NCI-H1436 treated with DMSO at 0.1 percent for 48 hours (cell line): ENCODE results near the gene MINDY2.

Experiments
- DNase-seq: peaks from one replicate; lab custom pipeline; 2025; lab: John Stamatoyannopoulos, UW

Gene MINDY2, protein sequence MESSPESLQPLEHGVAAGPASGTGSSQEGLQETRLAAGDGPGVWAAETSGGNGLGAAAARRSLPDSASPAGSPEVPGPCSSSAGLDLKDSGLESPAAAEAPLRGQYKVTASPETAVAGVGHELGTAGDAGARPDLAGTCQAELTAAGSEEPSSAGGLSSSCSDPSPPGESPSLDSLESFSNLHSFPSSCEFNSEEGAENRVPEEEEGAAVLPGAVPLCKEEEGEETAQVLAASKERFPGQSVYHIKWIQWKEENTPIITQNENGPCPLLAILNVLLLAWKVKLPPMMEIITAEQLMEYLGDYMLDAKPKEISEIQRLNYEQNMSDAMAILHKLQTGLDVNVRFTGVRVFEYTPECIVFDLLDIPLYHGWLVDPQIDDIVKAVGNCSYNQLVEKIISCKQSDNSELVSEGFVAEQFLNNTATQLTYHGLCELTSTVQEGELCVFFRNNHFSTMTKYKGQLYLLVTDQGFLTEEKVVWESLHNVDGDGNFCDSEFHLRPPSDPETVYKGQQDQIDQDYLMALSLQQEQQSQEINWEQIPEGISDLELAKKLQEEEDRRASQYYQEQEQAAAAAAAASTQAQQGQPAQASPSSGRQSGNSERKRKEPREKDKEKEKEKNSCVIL

GRCh38 chr15:58770857-58771620 is at the start of gene MINDY2:
Gene MINDY2, plus strand, starts transcription at chr15:58771302. Its CDS starts 94 bp downstream, at chr15:58771396.
- peak; percentile 91 for DNase-seq

DNA sequence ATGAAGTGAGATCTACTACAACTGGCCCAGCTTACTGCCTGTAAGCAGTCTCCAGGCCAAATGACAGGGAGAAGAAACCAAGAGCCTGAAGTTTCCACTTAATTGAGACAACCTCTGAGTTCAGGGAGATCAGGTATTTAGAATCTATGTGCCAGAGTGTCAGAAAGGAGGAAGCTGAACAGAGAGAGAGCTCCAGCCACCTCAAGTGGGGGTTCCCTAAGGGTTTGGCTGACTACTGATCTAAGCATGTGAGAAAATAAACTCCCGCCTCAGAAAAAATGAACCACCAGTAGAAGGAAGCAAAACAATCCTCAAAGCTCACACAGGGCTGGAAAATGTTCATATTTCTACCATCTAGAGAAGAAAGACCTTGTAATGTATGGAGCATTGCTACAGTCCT is 46.6 kb upstream of the MINDY2 start:
- DNase-seq = peak; percentile 32

DNA sequence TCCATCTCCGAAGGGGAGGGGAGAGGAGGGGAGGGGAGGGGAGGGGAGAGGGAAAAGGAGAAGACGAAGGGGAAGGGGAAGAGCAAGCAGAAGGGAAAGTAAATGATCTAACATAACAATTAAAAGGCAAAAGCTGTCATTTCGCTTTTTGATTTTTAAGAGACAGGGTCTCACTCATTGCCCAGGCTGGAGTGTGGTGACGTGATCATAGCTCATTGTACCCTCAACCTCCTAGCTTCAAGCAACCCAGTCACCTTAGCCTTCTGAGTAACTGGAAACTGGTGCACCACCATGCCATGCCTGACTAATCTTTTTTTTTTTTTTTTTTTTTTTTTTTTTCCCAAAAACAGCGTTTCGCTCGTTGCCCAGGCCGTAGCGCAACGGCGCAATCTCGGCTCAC is 44.2 kb upstream of the MINDY2 start:
- no peak for DNase-seq

DNA sequence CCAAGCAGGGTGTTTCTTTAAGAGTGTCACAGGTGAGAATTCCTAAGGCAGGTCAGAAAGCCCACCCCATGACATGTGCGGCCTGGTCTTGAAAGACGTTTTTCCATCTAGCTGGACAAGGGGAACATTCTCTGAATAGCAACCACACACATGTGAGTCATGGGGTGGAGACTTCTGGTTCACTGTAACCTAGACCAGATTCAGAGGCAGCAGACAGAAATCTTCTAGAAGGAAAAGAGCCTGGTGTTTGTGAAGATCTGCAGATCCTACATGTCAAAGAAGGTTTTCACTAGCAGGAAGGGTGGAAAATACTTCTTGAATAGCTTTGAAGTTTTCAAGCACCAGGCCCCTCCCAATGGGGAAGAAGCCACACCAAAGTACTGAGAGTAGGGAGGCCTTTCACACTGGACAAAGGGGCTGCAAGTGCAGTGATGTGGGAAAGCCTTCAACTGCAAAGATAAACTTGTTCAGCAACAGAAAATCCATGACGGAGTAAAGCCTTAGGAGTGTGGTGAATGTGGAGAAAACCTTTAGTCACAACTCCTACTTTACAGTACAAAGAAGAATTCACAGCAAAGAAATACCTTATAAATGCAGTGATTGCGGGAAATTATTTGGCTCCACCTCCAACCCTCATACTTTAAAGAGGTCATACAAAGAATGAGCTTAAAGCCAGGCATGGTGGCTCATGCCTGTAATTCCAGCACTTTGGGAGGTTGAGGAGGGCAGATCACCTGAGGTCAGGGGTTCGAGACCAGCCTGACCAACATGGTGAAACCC is 39.2 kb upstream of the MINDY2 start:
- no peak for DNase-seq

GRCh38 chr15:58732625-58733363 is 38.3 kb upstream of the MINDY2 start:
- DNase-seq = no peak

GRCh38 chr15:58734859-58735258 is 36.2 kb upstream of the MINDY2 start:
- no peak for DNase-seq

DNA sequence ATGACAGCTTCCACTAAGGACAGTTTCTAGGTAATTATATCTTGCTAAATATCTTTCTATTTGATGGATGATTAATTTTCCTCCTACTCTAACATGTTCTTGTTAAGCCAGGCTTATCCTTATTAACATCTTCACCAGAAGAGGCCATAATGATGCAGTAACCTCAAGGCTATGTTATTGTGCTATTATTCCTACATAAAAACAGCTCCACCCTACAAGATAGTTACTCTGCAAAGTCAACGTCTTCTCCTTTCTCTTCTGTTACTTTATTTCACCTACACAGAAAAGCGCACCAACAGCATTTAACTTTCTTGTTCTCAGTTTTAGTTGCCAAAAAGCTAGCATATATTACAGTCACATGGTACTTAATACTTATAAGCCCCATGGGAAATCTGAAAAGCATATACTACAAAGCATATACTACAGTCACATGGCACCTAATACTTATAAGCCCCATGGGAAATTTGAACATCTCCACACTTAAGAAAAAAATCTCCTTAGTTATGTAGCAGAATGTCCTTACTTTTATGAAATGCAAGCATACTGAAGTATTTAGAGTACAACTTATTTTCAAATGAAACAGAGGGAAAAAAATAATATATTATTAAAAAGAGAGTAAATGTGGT is 35.0 kb upstream of the MINDY2 start:
- no peak for DNase-seq

- no peak for DNase-seq
Observed at GRCh38 chr15:58737298-58737697, 33.8 kb upstream of the MINDY2 start.

DNA sequence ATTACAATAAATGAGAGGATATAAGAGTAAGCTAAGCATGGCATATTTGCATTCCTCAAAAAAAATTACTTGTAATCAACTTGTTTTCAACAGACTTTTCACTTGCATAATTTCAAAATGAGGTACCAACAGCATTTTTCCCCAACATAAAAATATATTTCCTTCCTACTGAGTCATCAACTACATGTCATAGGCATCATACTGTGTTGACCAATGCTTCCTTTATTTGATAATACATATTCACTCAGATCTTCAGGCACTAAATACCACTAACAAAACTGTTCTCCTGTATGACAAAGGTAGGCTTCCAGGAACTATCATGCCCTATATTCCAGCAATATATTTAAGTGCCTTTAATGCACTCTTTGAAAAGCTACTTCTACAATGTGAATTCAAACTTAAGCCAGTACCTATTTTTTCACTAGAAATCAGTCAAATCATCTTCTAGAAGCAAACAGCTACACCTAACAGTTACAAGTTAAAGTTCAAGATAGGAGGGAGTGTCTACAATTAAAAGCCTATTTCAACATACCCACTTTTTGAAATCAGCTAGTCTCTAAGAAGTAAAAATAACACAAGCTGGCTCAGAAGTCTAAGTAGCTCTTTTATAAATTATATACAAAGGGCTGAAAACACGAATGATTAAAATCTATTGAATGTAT is 32.9 kb upstream of the MINDY2 start:
- no peak for DNase-seq

GRCh38 chr15:58740436-58740835 is 30.7 kb upstream of the MINDY2 start:
- no peak for DNase-seq

GRCh38 chr15:58741032-58741431 is 30.1 kb upstream of the MINDY2 start:
- DNase-seq = no peak

- DNase-seq = no peak
Observed at GRCh38 chr15:58742022-58742813, 28.9 kb upstream of the MINDY2 start.

GRCh38 chr15:58742819-58743502 is 28.1 kb upstream of the MINDY2 start:
- no peak for DNase-seq

DNA sequence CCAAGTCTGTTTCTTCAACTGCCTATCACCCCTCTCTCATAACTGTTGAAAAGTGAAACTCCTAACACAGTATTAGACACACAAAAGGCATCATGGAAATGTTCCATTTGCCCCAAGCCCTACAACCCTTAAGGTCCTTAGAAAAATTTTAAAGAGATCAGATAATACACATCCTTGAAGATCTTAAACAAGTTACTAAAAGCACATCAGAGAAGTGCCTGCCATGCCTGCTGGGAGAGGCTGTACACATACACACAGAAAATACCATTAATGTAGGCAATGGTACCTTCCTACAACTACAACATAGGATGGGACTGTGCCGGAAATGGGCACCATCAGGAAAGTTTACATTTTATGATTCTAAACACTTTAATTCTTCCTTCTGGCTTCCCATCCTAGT is 24.9 kb upstream of the MINDY2 start:
- no peak for DNase-seq

DNA sequence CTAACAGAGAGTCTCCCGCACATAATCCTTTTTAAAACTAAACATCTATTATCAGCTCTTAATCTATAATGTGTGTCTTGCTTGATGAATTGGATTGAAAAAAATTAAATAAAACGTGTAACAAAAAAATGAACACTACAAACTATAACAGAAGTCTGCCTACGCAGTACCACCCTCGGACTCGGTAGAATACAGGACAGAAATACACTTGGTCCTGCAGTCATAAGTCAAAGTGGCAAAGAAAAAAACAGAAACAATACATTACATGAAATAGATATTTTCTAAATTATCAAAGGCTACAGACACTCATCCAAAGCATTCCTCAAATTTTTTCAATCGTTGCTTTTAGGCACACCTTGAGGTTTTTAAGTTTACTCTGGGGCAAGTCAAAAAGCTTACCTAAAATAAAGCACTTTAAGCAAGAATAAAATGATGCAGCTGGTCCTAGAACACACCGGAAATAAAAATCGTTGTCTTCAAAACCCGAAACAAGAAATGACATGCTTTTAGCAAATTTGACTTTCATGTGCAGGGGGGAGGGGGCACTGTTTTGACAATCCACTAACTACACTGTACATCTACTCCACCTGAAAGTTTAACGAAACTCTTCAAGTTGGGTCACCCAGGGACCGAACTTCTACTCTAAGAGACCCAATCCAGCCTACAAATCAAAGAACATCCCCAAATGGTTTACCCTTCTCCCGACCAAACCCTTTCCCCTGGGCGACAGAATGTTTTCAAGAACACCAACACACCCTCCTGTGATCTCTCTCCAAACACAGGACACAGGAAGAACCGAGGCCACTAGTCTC is 22.9 kb upstream of the MINDY2 start:
- DNase-seq = no peak

DNA sequence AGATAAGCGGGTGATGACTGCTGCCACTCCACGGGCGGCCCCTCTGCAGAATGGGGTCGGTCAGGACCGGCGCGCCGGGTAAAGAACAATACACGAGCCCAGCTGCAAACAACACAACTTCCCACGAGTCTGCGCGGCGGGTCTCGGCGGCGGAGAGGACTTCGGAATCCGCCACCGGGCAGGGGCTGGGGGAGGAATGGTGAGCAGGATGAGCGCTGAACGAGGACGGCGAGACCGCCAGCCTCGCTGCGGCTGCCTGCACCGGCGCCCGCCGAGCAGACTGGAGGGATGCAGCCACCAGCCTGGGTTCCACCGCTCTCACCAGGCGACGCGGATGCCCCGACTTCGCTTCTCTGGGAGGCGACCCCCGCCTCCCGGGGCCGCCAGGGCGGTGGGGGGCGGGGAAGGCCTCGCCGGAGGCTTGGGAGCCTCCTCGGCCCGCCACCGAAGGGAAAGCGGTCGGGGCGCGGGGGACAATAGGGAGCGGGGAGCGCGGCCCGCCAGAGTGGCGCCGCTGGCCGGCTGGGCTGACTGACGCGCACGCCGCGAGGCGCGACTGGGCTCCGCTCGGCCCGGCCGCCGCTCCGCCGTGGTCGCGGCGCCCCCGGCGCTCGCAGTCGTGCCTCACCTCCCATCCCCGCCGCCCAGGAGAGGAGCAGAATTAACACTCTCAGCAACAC is 22.1 kb upstream of the MINDY2 start:
- no peak for DNase-seq

- peak; percentile 93 for DNase-seq
Observed at GRCh38 chr15:58749532-58750337, 21.4 kb upstream of the MINDY2 start, which contains the start of gene ADAM10. Gene ADAM10, minus strand, starts transcription at chr15:58749707. Its CDS starts 173 bp downstream, at chr15:58749534.
